Measurements from ENCODE around the gene NEIL3.

- TF ChIP-seq, protein P1, sequence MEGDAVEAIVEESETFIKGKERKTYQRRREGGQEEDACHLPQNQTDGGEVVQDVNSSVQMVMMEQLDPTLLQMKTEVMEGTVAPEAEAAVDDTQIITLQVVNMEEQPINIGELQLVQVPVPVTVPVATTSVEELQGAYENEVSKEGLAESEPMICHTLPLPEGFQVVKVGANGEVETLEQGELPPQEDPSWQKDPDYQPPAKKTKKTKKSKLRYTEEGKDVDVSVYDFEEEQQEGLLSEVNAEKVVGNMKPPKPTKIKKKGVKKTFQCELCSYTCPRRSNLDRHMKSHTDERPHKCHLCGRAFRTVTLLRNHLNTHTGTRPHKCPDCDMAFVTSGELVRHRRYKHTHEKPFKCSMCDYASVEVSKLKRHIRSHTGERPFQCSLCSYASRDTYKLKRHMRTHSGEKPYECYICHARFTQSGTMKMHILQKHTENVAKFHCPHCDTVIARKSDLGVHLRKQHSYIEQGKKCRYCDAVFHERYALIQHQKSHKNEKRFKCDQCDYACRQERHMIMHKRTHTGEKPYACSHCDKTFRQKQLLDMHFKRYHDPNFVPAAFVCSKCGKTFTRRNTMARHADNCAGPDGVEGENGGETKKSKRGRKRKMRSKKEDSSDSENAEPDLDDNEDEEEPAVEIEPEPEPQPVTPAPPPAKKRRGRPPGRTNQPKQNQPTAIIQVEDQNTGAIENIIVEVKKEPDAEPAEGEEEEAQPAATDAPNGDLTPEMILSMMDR (IDR thresholded peaks at IDR 0.05), result no peak
- no peak for TF ChIP-seq EP300 (IDR thresholded peaks at IDR 0.05)
Observed at GRCh38 chr4:177283167-177283566, 26.5 kb upstream of the NEIL3 start.

All from sigmoid colon (tissue), 4 donors.